Neural progenitor cell (in vitro differentiated cells): ENCODE results near the gene MRPL2. TPM values are rescaled to one million over a fixed set of nuclear protein-coding genes. Genes with fewer than 3 reads are reported as not detected.

ENCODE experiments used
- DNase-seq: peaks from one replicate; pipeline ENCODE4 v3.0.0-alpha.2; 2016; ENCODE audit warnings: low spot score
- H2AFZ ChIP-seq: fragments of 200-600 bp; sonication (generic); replicated peaks from 2 replicates; pipeline ENCODE4 v1.6.1; 2016; ENCODE audit warnings: antibody characterized with exemption
- H3F3A ChIP-seq: fragments of 200-600 bp; sonication (generic); 2 replicates; pipeline ENCODE4 v1.6.1; 2016; ENCODE audit warnings: antibody characterized with exemption, low read depth
- H3K27ac ChIP-seq: fragments of 200-600 bp; sonication (generic); 2 replicates; pipeline ENCODE4 v1.5.1; 2016; ENCODE audit warnings: mild to moderate bottlenecking
- H3K27me3 ChIP-seq: fragments of 200-600 bp; sonication (generic); 2 replicates; pipeline ENCODE4 v1.6.1; 2016; ENCODE audit warnings: mild to moderate bottlenecking, moderate library complexity
- H3K36me3 ChIP-seq: fragments of 200-600 bp; sonication (generic); 2 replicates; pipeline ENCODE4 v1.5.1; 2016
- H3K4me1 ChIP-seq: fragments of 200-600 bp; sonication (generic); 2 replicates; pipeline ENCODE4 v1.6.1; 2016; ENCODE audit warnings: mixed run types
- H3K4me2 ChIP-seq: fragments of 200-600 bp; sonication (generic); 2 replicates; pipeline ENCODE4 v1.6.1; 2016
- H3K4me3 ChIP-seq: fragments of 200-600 bp; sonication (generic); 2 replicates; pipeline ENCODE4 v1.5.1; 2016
- H3K79me2 ChIP-seq: fragments of 200-600 bp; sonication (generic); 2 replicates; pipeline ENCODE4 v1.6.1; 2016; ENCODE audit warnings: low read depth
- H3K9ac ChIP-seq: fragments of 200-600 bp; sonication (generic); 2 replicates; pipeline ENCODE4 v1.6.1; 2016
- H3K9me3 ChIP-seq: fragments of 200-600 bp; sonication (generic); 2 replicates; pipeline ENCODE4 v1.5.1; 2016; ENCODE audit warnings: low read depth
- H4K20me1 ChIP-seq: fragments of 200-600 bp; sonication (generic); 2 replicates; pipeline ENCODE4 v1.6.1; 2016; ENCODE audit warnings: low read depth
- H3K27ac Mint-ChIP-seq: 3 replicates; pipeline ENCODE4 v1.8.0; 2021; ENCODE audit warnings: mixed read lengths
- H3K27me3 Mint-ChIP-seq: 2 replicates; pipeline ENCODE4 v1.8.0; 2022; ENCODE audit warnings: low read depth, mild to moderate bottlenecking, inconsistent platforms, moderate library complexity, mixed read lengths; ENCODE audit not compliant: insufficient read depth
- H3K36me3 Mint-ChIP-seq: 3 replicates; pipeline ENCODE4 v1.8.0; 2021; ENCODE audit warnings: mixed read lengths
- H3K4me1 Mint-ChIP-seq: 3 replicates; pipeline ENCODE4 v1.8.0; 2021; ENCODE audit warnings: mixed read lengths
- H3K4me3 Mint-ChIP-seq: 3 replicates; pipeline ENCODE4 v1.8.0; 2021; ENCODE audit warnings: mild to moderate bottlenecking, moderate library complexity, mixed read lengths
- H3K9me3 Mint-ChIP-seq: 3 replicates; pipeline ENCODE4 v1.8.0; 2020; ENCODE audit warnings: mixed read lengths
- EZH2 ChIP-seq: fragments of 200-600 bp; sonication (generic); IDR thresholded peaks from 2 replicates; pipeline ENCODE4 v1.6.1; 2017; ENCODE audit warnings: antibody characterized with exemption, mild to moderate bottlenecking, moderate library complexity
- EZH2phosphoT487 ChIP-seq: fragments of 200-600 bp; sonication (generic); IDR thresholded peaks from 2 replicates; pipeline ENCODE4 v1.6.1; 2017; ENCODE audit warnings: antibody characterized with exemption
- total RNA-seq: library from RNA; depleted of rRNA; stranded (reverse); fragments of >200 nt; gene quantifications from 2 replicates; pipeline ENCODE4 v1.2.3, GENCODE V29; 2015; ENCODE audit warnings: low replicate concordance
- TF ChIP-seq, protein P1 (sequence below): fragments of 200-600 bp; sonication (generic); IDR thresholded peaks from 2 replicates; pipeline ENCODE4 v1.5.1; 2017; ENCODE audit warnings: antibody characterized with exemption, mild to moderate bottlenecking

Gene MRPL2
- total RNA-seq, 1 donor from 2014 or later, result 20.7 TPM

DNA sequence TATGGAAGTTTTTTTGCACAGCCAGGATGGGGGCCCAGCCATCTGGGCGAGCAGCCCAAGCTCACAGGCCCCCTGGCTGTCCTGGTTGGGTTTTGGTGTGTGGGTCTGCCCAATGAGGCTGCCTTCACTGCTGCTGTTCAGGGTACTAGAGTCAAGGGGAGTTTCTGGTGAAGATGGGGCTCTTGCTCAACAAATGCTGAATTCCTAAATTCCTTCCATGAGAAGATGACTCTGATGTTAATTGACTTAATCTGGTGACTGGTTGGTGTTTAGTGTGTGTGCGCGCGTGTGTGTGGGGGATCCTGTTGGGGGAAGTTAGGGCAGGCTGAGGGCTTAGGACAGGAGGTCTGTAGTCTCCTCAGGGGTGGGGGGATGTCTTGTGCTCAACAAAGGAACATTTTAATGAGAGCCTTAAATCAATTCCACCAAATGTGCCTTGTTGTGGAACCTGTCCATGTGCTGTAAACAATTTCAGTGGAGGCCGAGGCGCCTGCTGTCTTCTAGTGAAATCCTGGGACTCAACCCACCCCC, 18.8 kb upstream of the MRPL2 start:
- peak overlapping the region; percentile 91 for H3K4me3 Mint-ChIP-seq

GRCh38 chr6:43077333-43077809, 18.1 kb upstream of the MRPL2 start:
- H3K9me3 Mint-ChIP-seq, result no peaks in the 10 kb centered on the region
- H3K27me3 Mint-ChIP-seq, result peaks cover 5% of the 10 kb centered on the region
- Histone ChIP-seq H3K4me2 (peak overlapping the region; percentile 96), H4K20me1 (peaks cover 55% of the 10 kb centered on the region), H3F3A (peaks cover 18% of the 10 kb centered on the region), H3K9ac (peak overlapping the region; percentile 82), H3K9me3 (no peaks in the 10 kb centered on the region), H3K79me2 (peaks cover 61% of the 10 kb centered on the region), H3K36me3 (no peaks in the 10 kb centered on the region), H2AFZ (no peak overlapping the region), H3K4me3 (peak overlapping the region; percentile 99), H3K27ac (no peak overlapping the region), H3K27me3 (no peaks in the 10 kb centered on the region), H3K4me1 (peaks cover 28% of the 10 kb centered on the region)
- peaks cover 11% of the 10 kb centered on the region for H3K36me3 Mint-ChIP-seq
- peak overlapping the region; percentile 91 for H3K4me3 Mint-ChIP-seq
- TF ChIP-seq EZH2 (no peak), EZH2phosphoT487 (no peak)
- TF ChIP-seq, protein P1, sequence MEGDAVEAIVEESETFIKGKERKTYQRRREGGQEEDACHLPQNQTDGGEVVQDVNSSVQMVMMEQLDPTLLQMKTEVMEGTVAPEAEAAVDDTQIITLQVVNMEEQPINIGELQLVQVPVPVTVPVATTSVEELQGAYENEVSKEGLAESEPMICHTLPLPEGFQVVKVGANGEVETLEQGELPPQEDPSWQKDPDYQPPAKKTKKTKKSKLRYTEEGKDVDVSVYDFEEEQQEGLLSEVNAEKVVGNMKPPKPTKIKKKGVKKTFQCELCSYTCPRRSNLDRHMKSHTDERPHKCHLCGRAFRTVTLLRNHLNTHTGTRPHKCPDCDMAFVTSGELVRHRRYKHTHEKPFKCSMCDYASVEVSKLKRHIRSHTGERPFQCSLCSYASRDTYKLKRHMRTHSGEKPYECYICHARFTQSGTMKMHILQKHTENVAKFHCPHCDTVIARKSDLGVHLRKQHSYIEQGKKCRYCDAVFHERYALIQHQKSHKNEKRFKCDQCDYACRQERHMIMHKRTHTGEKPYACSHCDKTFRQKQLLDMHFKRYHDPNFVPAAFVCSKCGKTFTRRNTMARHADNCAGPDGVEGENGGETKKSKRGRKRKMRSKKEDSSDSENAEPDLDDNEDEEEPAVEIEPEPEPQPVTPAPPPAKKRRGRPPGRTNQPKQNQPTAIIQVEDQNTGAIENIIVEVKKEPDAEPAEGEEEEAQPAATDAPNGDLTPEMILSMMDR, result no peak
- H3K27ac Mint-ChIP-seq, result no peak overlapping the region
- no peak for DNase-seq
- H3K4me1 Mint-ChIP-seq, result peaks cover 35% of the 10 kb centered on the region

More for the DNA sequence above, 18.8 kb upstream of the MRPL2 start:
- Histone ChIP-seq H3K79me2 (peaks cover 68% of the 10 kb centered on the region), H3K4me3 (peak overlapping the region; percentile 99), H3K4me1 (peaks cover 28% of the 10 kb centered on the region), H3K27me3 (no peaks in the 10 kb centered on the region), H3K9ac (no peak overlapping the region), H3F3A (peaks cover 18% of the 10 kb centered on the region), H4K20me1 (peaks cover 62% of the 10 kb centered on the region), H3K27ac (no peak overlapping the region), H3K4me2 (peak overlapping the region; percentile 96), H3K36me3 (no peaks in the 10 kb centered on the region), H2AFZ (no peak overlapping the region), H3K9me3 (no peaks in the 10 kb centered on the region)
- Mint-ChIP-seq H3K36me3 (peaks cover 7% of the 10 kb centered on the region), H3K4me1 (peaks cover 35% of the 10 kb centered on the region), H3K9me3 (no peaks in the 10 kb centered on the region), H3K27ac (peak overlapping the region; percentile 0), H3K27me3 (peaks cover 5% of the 10 kb centered on the region)
- TF ChIP-seq EZH2phosphoT487 (no peak), EZH2 (no peak)
- TF ChIP-seq, protein P1, result no peak
- peak; percentile 39 for DNase-seq

GRCh38 chr6:43076464-43077332, 17.5 kb upstream of the MRPL2 start:
- H3K4me2 ChIP-seq, result peak overlapping the region; percentile 96
- no peaks in the 10 kb centered on the region for H3K9me3 Mint-ChIP-seq
- H4K20me1 ChIP-seq, result peaks cover 49% of the 10 kb centered on the region
- H3K79me2 ChIP-seq, result peaks cover 54% of the 10 kb centered on the region
- H3K4me3 Mint-ChIP-seq, result peak overlapping the region; percentile 91
- H3K4me1 Mint-ChIP-seq, result peaks cover 35% of the 10 kb centered on the region
- H2AFZ ChIP-seq, result peak overlapping the region; percentile 76
- peaks cover 28% of the 10 kb centered on the region for H3K4me1 ChIP-seq
- peaks cover 18% of the 10 kb centered on the region for H3F3A ChIP-seq
- no peaks in the 10 kb centered on the region for H3K27me3 ChIP-seq
- peak overlapping the region; percentile 99 for H3K4me3 ChIP-seq
- no peak overlapping the region for H3K27ac Mint-ChIP-seq
- TF ChIP-seq EZH2 (no peak), EZH2phosphoT487 (no peak)
- TF ChIP-seq, protein P1, result no peak
- H3K27me3 Mint-ChIP-seq, result peaks cover 5% of the 10 kb centered on the region
- no peaks in the 10 kb centered on the region for H3K36me3 ChIP-seq
- peak overlapping the region; percentile 24 for H3K27ac ChIP-seq
- peak; percentile 78 for DNase-seq
- peaks cover 14% of the 10 kb centered on the region for H3K36me3 Mint-ChIP-seq
- H3K9me3 ChIP-seq, result no peaks in the 10 kb centered on the region
- H3K9ac ChIP-seq, result peak overlapping the region; percentile 82
